GM12878 (cell line): ENCODE results near the gene MICAL3. TPM values are rescaled to one million over a fixed set of nuclear protein-coding genes. Genes with fewer than 3 reads are reported as not detected.
"Not testable (repeated sequence)": the region's sequence is repeated elsewhere in the genome, so short reads cannot be mapped to it uniquely, and the experiment has no call there.

Experiments used
- ATAC-seq: fragments of 200-7000 bp; cut with Tn5 transposase; 3 replicates; pipeline ENCODE4 v1.9.1; 2020; ENCODE audit warnings: mild to moderate bottlenecking, moderate library complexity
- BruUV-seq: library from RNA; stranded (reverse); fragments of 400-500 nt; replicated peaks from 2 replicates; lab custom pipeline; 2021; lab: Mats Ljungman, UMichigan
- CTCF ChIA-PET: fragments of 300-600 bp; sonication (Branson Sonifier 250); formaldehyde crosslinking; extraction: SDS; loops from one replicate; lab custom pipeline; 2021; ENCODE audit warnings: inconsistent platforms; lab: Yijun Ruan, JAX
- POLR2A ChIA-PET: fragments of 350-600 bp; formaldehyde crosslinking; extraction: SDS; loops from one replicate; lab custom pipeline; 2021; ENCODE audit warnings: inconsistent platforms; lab: Charles Lee
- RAD21 ChIA-PET: fragments of 300-600 bp; sonication (Branson Sonifier 250); formaldehyde crosslinking; loops from one replicate; lab custom pipeline; 2023; ENCODE audit warnings: antibody characterized with exemption; ENCODE audit not compliant: unreplicated experiment; lab: Charles Lee
- SMC1A ChIA-PET: fragments of 300-600 bp; sonication (Branson Sonifier 250); formaldehyde crosslinking; loops from one replicate; lab custom pipeline; 2023; ENCODE audit not compliant: unreplicated experiment, uncharacterized antibody; lab: Charles Lee
- DNase-seq: peaks from one replicate; pipeline ENCODE4 v3.0.0-alpha.2; 2011; ENCODE audit warnings: low read depth, low spot score
- FAIRE-seq: peaks from 3 replicates; lab custom pipeline; 2011; peaks lifted over from hg19 to GRCh38; lab: Jason Lieb, UNC
- H2AFZ ChIP-seq: 2 replicates; pipeline ENCODE4 v1.6.0; 2011; ENCODE audit warnings: low read depth, low read length, control low read depth; ENCODE audit not compliant: control insufficient read depth
- H3K27ac ChIP-seq: 2 replicates; pipeline ENCODE4 v1.5.1; 2011; ENCODE audit warnings: control low read depth; ENCODE audit not compliant: control insufficient read depth, insufficient read depth
- H3K27me3 ChIP-seq, 2 experiments: replicated peaks in 1 of 2; 2 replicates each; pipeline versions ENCODE4 v1.6.0 to v1.6.1; 2011; ENCODE audit warnings: low read length in 1 of 2; ENCODE audit not compliant: control insufficient read depth in 2 of 2, insufficient read depth in 2 of 2
- H3K36me3 ChIP-seq, 2 experiments: 2 replicates each; pipeline ENCODE4 v1.5.1; 2011; ENCODE audit warnings: low read length in 1 of 2; ENCODE audit not compliant: control insufficient read depth in 2 of 2, insufficient read depth in 2 of 2
- H3K4me1 ChIP-seq: 2 replicates; pipeline ENCODE4 v1.6.1; 2011; ENCODE audit warnings: mild to moderate bottlenecking, low read length, moderate library complexity, mixed read lengths; ENCODE audit not compliant: control insufficient read depth, insufficient read depth
- H3K4me2 ChIP-seq: 2 replicates; pipeline ENCODE4 v1.6.0; 2011; ENCODE audit warnings: control low read depth; ENCODE audit not compliant: control insufficient read depth, insufficient read depth
- H3K4me3 ChIP-seq: fragments of 200-600 bp; sonication (generic); 2 replicates; pipeline ENCODE4 v1.5.1; 2016
- H3K79me2 ChIP-seq: 2 replicates; pipeline ENCODE4 v1.6.0; 2011; ENCODE audit warnings: low read length; ENCODE audit not compliant: control insufficient read depth, insufficient read depth
- H3K9ac ChIP-seq: 2 replicates; pipeline ENCODE4 v1.8.0; 2011; ENCODE audit warnings: low read length, control low read depth, mixed read lengths; ENCODE audit not compliant: control insufficient read depth, insufficient read depth
- H3K9me3 ChIP-seq: replicated peaks from 3 replicates; pipeline ENCODE4 v1.5.1; 2011; ENCODE audit warnings: mild to moderate bottlenecking, low read length; ENCODE audit not compliant: control insufficient read depth, insufficient read depth
- H4K20me1 ChIP-seq: 2 replicates; pipeline ENCODE4 v1.6.0; 2011; ENCODE audit not compliant: control insufficient read depth, insufficient read depth
- POLR2AphosphoS5 ChIP-seq: IDR thresholded peaks from 2 replicates; pipeline ENCODE4 v1.6.1; 2011; ENCODE audit warnings: mild to moderate bottlenecking, low read length, inconsistent platforms
- SP1 ChIP-seq: IDR thresholded peaks from one replicate; pipeline ENCODE4 v1.6.1; 2011; ENCODE audit warnings: low read depth, low read length
- TCF7 ChIP-seq: IDR thresholded peaks from 2 replicates; pipeline ENCODE4 v1.6.1; 2014; ENCODE audit warnings: antibody characterized with exemption, borderline replicate concordance
- WGBS: methylation state at CpG from one replicate; pipeline ENCODE4 v1.1.6; 2016; ENCODE audit warnings: low lambda C conversion rate; ENCODE audit not compliant: insufficient replicate concordance, insufficient coverage; ENCODE audit errors: missing lambda C conversion rate; 5-methylcytosine and 5-hydroxymethylcytosine counted together
- in situ Hi-C: fragments of 300-500 bp; cut with MboI; formaldehyde crosslinking; loops from 9 replicates; pipeline ENCODE4 v1.14.3; 2018; ENCODE audit warnings: mixed read lengths
- intact Hi-C: fragments of 100-400 bp; cut with micrococcal nuclease; formaldehyde crosslinking; loops from one replicate; pipeline ENCODE4 v1.14.2; 2022; ENCODE audit not compliant: unreplicated experiment
- polyA plus RNA-seq, 11 experiments: library from polyadenylated mRNA; depleted of rRNA in 4 of 11; unstranded in 6 of 11; stranded (reverse) in 5 of 11; fragments of >200 nt; fragmentation: Nextera tagmentation in 4 of 11; fragmentation: Illumina TruSeq in 1 of 11; extraction: Ambion mirVana in 4 of 11; extraction: Trizol in 1 of 11; gene quantifications; 1 replicate in 1 of 11; 2 replicates in 10 of 11; pipeline versions ENCODE4 v1.2.1 to v1.2.3, GENCODE V29; 2011 to 2016; ENCODE audit warnings: inconsistent platforms in 2 of 11, missing spikeins in 2 of 11, low read depth in 1 of 11
- total RNA-seq, 4 experiments: library from RNA; depleted of rRNA in 3 of 4; stranded (reverse); fragments of >200 nt in 3 of 4; fragmentation: Illumina TruSeq in 1 of 4; extraction: Trizol in 1 of 4; gene quantifications; 2 replicates each; pipeline versions ENCODE4 v1.2.1 to v1.2.3, GENCODE V29; 2013 to 2021
- TF ChIP-seq, protein P1 (sequence below): fragments of 450-650 bp; IDR thresholded peaks from 2 replicates; pipeline ENCODE4 v1.6.1; 2017; ENCODE audit warnings: mild to moderate bottlenecking, moderate library complexity
- TF ChIP-seq, protein P2 (sequence below): fragments of 450-650 bp; IDR thresholded peaks from 2 replicates; pipeline ENCODE4 v1.6.1; 2017; ENCODE audit warnings: mild to moderate bottlenecking, low read depth, inconsistent platforms; ENCODE audit not compliant: poor library complexity, severe bottlenecking

Gene MICAL3
- total and polyA plus RNA-seq, 10 of the 15 experiments (the other 5 are each of a cell fraction or from before 2014, with no cell fraction given): 2.6 to 92.2 (median 24.0) TPM

DNA sequence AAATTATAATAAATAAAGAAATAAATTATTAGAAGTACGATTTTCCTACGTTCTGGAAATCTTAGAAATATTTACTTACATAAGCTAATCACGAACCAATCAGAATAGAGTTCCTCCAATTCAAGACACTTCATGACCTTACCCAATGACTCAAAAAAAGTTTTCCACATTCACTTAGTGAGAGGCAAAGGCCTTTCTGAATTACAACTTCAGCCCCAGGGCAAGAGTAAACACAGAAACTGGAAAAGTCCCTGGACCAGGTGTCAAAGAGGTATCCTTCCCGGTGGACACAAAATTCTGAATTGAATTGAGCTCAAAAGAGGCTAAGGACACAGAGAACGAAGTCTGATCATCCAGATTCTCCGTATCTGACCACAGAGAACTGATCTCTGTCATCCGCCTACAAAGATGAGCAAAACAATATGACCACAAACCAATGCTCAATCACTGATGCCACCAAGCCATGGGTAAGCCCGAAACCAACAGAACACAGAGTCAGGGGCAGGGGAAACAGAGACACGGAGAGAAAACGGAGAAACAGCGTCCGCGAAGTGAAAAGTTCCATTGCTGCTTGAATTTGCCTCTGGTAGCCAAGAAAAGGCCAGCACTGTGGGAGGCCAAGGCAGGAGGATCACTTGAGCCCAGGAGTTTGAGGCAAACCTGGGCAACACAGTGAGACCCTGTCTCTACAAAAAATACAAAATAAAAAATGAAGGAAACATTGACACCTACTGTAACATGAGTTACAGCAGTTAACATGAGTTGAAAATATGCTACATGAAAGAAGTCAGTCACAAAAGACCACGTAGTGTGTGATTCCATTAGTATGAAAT, 256.9 kb downstream of the MICAL3 start (continued):
- TF ChIP-seq, protein P1, sequence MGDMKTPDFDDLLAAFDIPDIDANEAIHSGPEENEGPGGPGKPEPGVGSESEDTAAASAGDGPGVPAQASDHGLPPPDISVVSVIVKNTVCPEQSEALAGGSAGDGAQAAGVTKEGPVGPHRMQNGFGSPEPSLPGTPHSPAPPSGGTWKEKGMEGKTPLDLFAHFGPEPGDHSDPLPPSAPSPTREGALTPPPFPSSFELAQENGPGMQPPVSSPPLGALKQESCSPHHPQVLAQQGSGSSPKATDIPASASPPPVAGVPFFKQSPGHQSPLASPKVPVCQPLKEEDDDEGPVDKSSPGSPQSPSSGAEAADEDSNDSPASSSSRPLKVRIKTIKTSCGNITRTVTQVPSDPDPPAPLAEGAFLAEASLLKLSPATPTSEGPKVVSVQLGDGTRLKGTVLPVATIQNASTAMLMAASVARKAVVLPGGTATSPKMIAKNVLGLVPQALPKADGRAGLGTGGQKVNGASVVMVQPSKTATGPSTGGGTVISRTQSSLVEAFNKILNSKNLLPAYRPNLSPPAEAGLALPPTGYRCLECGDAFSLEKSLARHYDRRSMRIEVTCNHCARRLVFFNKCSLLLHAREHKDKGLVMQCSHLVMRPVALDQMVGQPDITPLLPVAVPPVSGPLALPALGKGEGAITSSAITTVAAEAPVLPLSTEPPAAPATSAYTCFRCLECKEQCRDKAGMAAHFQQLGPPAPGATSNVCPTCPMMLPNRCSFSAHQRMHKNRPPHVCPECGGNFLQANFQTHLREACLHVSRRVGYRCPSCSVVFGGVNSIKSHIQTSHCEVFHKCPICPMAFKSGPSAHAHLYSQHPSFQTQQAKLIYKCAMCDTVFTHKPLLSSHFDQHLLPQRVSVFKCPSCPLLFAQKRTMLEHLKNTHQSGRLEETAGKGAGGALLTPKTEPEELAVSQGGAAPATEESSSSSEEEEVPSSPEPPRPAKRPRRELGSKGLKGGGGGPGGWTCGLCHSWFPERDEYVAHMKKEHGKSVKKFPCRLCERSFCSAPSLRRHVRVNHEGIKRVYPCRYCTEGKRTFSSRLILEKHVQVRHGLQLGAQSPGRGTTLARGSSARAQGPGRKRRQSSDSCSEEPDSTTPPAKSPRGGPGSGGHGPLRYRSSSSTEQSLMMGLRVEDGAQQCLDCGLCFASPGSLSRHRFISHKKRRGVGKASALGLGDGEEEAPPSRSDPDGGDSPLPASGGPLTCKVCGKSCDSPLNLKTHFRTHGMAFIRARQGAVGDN: no peak; the same call in 1 of the 2 replicates
- TF ChIP-seq SP1 (peak; percentile 61), POLR2AphosphoS5 (no peak), TCF7 (no peak)
- TF ChIP-seq, protein P2, sequence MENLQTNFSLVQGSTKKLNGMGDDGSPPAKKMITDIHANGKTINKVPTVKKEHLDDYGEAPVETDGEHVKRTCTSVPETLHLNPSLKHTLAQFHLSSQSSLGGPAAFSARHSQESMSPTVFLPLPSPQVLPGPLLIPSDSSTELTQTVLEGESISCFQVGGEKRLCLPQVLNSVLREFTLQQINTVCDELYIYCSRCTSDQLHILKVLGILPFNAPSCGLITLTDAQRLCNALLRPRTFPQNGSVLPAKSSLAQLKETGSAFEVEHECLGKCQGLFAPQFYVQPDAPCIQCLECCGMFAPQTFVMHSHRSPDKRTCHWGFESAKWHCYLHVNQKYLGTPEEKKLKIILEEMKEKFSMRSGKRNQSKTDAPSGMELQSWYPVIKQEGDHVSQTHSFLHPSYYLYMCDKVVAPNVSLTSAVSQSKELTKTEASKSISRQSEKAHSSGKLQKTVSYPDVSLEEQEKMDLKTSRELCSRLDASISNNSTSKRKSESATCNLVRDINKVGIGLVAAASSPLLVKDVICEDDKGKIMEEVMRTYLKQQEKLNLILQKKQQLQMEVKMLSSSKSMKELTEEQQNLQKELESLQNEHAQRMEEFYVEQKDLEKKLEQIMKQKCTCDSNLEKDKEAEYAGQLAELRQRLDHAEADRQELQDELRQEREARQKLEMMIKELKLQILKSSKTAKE: peak; percentile 92

DNA sequence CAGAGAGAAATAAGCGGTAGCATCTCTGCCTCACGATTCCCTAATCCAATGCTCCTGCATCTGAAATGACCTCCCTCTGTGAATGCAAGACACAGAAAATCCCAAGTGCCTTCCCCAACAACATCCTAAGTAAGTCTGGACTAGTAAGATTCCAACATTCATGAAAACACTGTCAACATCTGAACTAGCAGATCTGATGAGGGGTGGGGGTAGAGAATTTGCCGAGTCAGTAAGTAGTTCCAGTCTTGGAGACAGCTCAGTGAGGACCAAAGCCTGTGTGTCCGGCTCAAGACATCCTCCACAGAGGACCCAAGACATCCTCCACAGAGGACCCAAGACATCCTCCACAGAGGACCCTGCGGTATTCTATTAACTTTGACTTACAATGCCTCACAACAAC, 259.5 kb downstream of the MICAL3 start:
- H3K4me3 ChIP-seq, H3K9me3 ChIP-seq, H3K9ac ChIP-seq, H4K20me1 ChIP-seq, H3K27ac ChIP-seq, FAIRE-seq, H2AFZ ChIP-seq, ATAC-seq, H3K27me3 ChIP-seq, BruUV-seq, in situ Hi-C loops, H3K36me3 ChIP-seq, intact Hi-C loops, DNase-seq: not testable (repeated sequence)
- H3K4me2 ChIP-seq: peak overlapping the region; percentile 53
- WGBS: 99% methylated on average over 5 of the region's 5 CpGs
- CTCF ChIA-PET: interaction anchor here (1.0 to 2.2 kb wide), 4 partner anchors 13 to 22 kb away, joined by 4 to 12 read pairs (median 6); no protein-coding TSS in a partner anchor
- POLR2A ChIA-PET: interaction anchor here (0.6 kb wide), 1 partner anchor 42 kb away, joined by 3 read pairs; no protein-coding TSS in a partner anchor
- peaks cover 61% of the 10 kb centered on the region for H3K79me2 ChIP-seq
- RAD21 ChIA-PET: interaction anchor here (0.7 to 1.6 kb wide), 5 partner anchors 17 to 311 kb away, joined by 3 to 6 read pairs (median 4); no protein-coding TSS in a partner anchor
- SMC1A ChIA-PET: interaction anchor here (0.8 to 2.0 kb wide), 7 partner anchors 9 to 264 kb away, joined by 3 to 7 read pairs (median 4); no protein-coding TSS in a partner anchor
- peaks cover 22% of the 10 kb centered on the region for H3K4me1 ChIP-seq
